Epidermal melanocyte (primary cell): ENCODE data around the gene PHF12.

Experiments
- DNase-seq: peaks from one replicate; pipeline ENCODE4 v3.0.0; 2011; ENCODE audit warnings: low spot score; ENCODE audit not compliant: insufficient read length

Gene PHF12

GRCh38 chr17:28861393-28862203 is 89.7 kb downstream of the PHF12 start:
- no peak for DNase-seq

GRCh38 chr17:28860363-28860808 is 90.9 kb downstream of the PHF12 start:
- no peak for DNase-seq

GRCh38 chr17:28858801-28859355 is 92.4 kb downstream of the PHF12 start:
- no peak for DNase-seq

GRCh38 chr17:28857905-28858800 is 93.2 kb downstream of the PHF12 start:
- DNase-seq = no peak

- DNase-seq = no peak
These were observed 95.2 kb downstream of the PHF12 start for GRCh38 chr17:28856028-28856574.

GRCh38 chr17:28855336-28855679 is 96.0 kb downstream of the PHF12 start:
- DNase-seq = no peak
